Prostate gland (tissue), 2 donors: Measurements from ENCODE around the gene HCN4. TPM values are rescaled to one million over a fixed set of nuclear protein-coding genes. Genes with fewer than 3 reads are reported as not detected.

Source experiments
- DNase-seq: peaks from one replicate; pipeline ENCODE4 v3.0.0-alpha.2; 2019; ENCODE audit warnings: low spot score
- H3K27ac ChIP-seq, 2 donors: fragments of 200-600 bp; sonication (generic); 2 replicates each; pipeline ENCODE4 v1.5.1; 2017 to 2019
- H3K27me3 ChIP-seq: fragments of 200-600 bp; sonication (generic); replicated peaks from 2 replicates; pipeline ENCODE4 v1.5.1; 2019; ENCODE audit not compliant: insufficient read depth
- H3K36me3 ChIP-seq, 2 donors: fragments of 200-600 bp; sonication (generic); 1 replicate in 1 of 2; 2 replicates in 1 of 2; pipeline versions ENCODE4 v1.5.1 to v1.8.1; 2017 to 2019
- H3K4me1 ChIP-seq: fragments of 200-600 bp; sonication (generic); replicated peaks from 2 replicates; pipeline ENCODE4 v1.5.1; 2019
- H3K4me3 ChIP-seq, 2 donors: fragments of 200-600 bp; sonication (generic); 2 replicates each; pipeline ENCODE4 v1.5.1; 2017 to 2019
- H3K9me3 ChIP-seq: fragments of 200-600 bp; sonication (generic); 2 replicates; pipeline ENCODE4 v1.5.1; 2017
- CTCF ChIP-seq, 4 experiments: fragments of 200-600 bp in 2 of 4; fragments of 450-650 bp in 2 of 4; sonication (generic) in 2 of 4; IDR thresholded peaks; 1 replicate in 3 of 4; 2 replicates in 1 of 4; pipeline ENCODE4 v1.5.1; 2016 to 2019; ENCODE audit warnings: antibody characterized with exemption in 4 of 4, mild to moderate bottlenecking in 2 of 4, moderate library complexity in 2 of 4
- POLR2A ChIP-seq: fragments of 450-650 bp; IDR thresholded peaks from one replicate; pipeline ENCODE4 v1.6.1; 2016; ENCODE audit warnings: antibody characterized with exemption, mild to moderate bottlenecking
- POLR2AphosphoS5 ChIP-seq: sonication (generic); formaldehyde crosslinking; IDR thresholded peaks from one replicate; pipeline ENCODE4 v1.6.1; 2017; ENCODE audit warnings: antibody characterized with exemption
- WGBS: methylation state at CpG from one replicate; pipeline ENCODE4 v1.1.5; 2018; 5-methylcytosine and 5-hydroxymethylcytosine counted together
- intact Hi-C: fragments of 100-400 bp; cut with DNase I; formaldehyde crosslinking; loops from one replicate; pipeline ENCODE4 v1.14.2; 2022
- total RNA-seq, 2 donors: library from RNA; depleted of rRNA; stranded (reverse); fragments of >200 nt; gene quantifications; one replicate each; pipeline ENCODE4 v1.1.0, GENCODE V29; 2016

HCN4 gene
- total RNA-seq, 2 donors from 2014 or later: 0.18 to 6.0 TPM

GRCh38 chr15:73331501-73331900 is 37.3 kb downstream of the HCN4 start:
- no peak for TF ChIP-seq POLR2AphosphoS5
- no peak for TF ChIP-seq POLR2A
- no peak for TF ChIP-seq CTCF (IDR thresholded peaks at IDR 0.05)
- intact Hi-C loops: no loop called here
- Histone ChIP-seq H3K4me3 (no peak overlapping the region), H3K36me3 (no peaks in the 10 kb centered on the region), H3K4me1 (no peaks in the 10 kb centered on the region), H3K27ac (no peak overlapping the region), H3K27me3 (no peaks in the 10 kb centered on the region), H3K9me3 (no peaks in the 10 kb centered on the region)
- no peak for DNase-seq
- 95% methylated on average over 5 of the region's 5 CpGs for WGBS

GRCh38 chr15:73330206-73331051 is 38.3 kb downstream of the HCN4 start:
- no peak for DNase-seq
- WGBS: 82% methylated on average over 14 of the region's 15 CpGs

GRCh38 chr15:73329501-73330200 is 39.1 kb downstream of the HCN4 start:
- Histone ChIP-seq H3K36me3 (no peaks in the 10 kb centered on the region), H3K9me3 (no peaks in the 10 kb centered on the region), H3K4me3 (no peak overlapping the region), H3K27me3 (no peaks in the 10 kb centered on the region), H3K4me1 (no peaks in the 10 kb centered on the region), H3K27ac (no peak overlapping the region)
- intact Hi-C loops: no loop called here
- no peak for DNase-seq
- TF ChIP-seq CTCF (IDR thresholded peaks at IDR 0.05): no peak
- TF ChIP-seq POLR2AphosphoS5: no peak
- TF ChIP-seq POLR2A: no peak
- WGBS: 89% methylated on average over 19 of the region's 21 CpGs

More at GRCh38 chr15:73330206-73331051, 38.3 kb downstream of the HCN4 start:
- intact Hi-C loops: no loop called here
- Histone ChIP-seq H3K27me3 (no peaks in the 10 kb centered on the region), H3K9me3 (no peaks in the 10 kb centered on the region), H3K27ac (no peak overlapping the region), H3K36me3 (no peaks in the 10 kb centered on the region), H3K4me3 (no peak overlapping the region), H3K4me1 (no peaks in the 10 kb centered on the region)
- TF ChIP-seq POLR2A (no peak), POLR2AphosphoS5 (no peak), CTCF (IDR thresholded peaks at IDR 0.05) (no peak)

- H3K9me3 ChIP-seq: no peaks in the 10 kb centered on the region
- H3K27me3 ChIP-seq: no peaks in the 10 kb centered on the region
- 76% methylated on average over 10 of the region's 10 CpGs for WGBS
- H3K27ac ChIP-seq: no peak overlapping the region
- intact Hi-C loops: no loop called here
- no peaks in the 10 kb centered on the region for H3K36me3 ChIP-seq
- no peak overlapping the region for H3K4me3 ChIP-seq
- H3K4me1 ChIP-seq: no peaks in the 10 kb centered on the region
- TF ChIP-seq CTCF (IDR thresholded peaks at IDR 0.05) (no peak), POLR2A (no peak), POLR2AphosphoS5 (no peak)
- no peak for DNase-seq
Observed at GRCh38 chr15:73328981-73329380, 39.8 kb downstream of the HCN4 start.
